ENCODE measurements around the gene PODXL2.
"Not testable (repeated sequence)": the region's sequence is repeated elsewhere in the genome, so short reads cannot be mapped to it uniquely, and the experiment has no call there.

The PODXL2 gene

GRCh38 chr3:127676921-127677351 lies 48.0 kb downstream of the PODXL2 start:
- DNase-seq = no peak

GRCh38 chr3:127677541-127678314 lies 48.7 kb downstream of the PODXL2 start:
- no peak for DNase-seq

- DNase-seq = no peak
Observed at GRCh38 chr3:127678315-127678599, 49.3 kb downstream of the PODXL2 start.

- DNase-seq = no peak
Observed at GRCh38 chr3:127678611-127679533, 49.9 kb downstream of the PODXL2 start.

GRCh38 chr3:127679534-127680145 lies 50.7 kb downstream of the PODXL2 start:
- DNase-seq = no peak

- DNase-seq = no peak
Observed at GRCh38 chr3:127680146-127680661, 51.2 kb downstream of the PODXL2 start.

GRCh38 chr3:127680798-127681221 lies 51.8 kb downstream of the PODXL2 start:
- DNase-seq = no peak

GRCh38 chr3:127682175-127682554 lies 53.2 kb downstream of the PODXL2 start:
- not testable (repeated sequence) for DNase-seq

GRCh38 chr3:127682561-127682960 lies 53.6 kb downstream of the PODXL2 start:
- no peak for DNase-seq

- no peak for DNase-seq
Observed at GRCh38 chr3:127684871-127685707, 56.1 kb downstream of the PODXL2 start.

- DNase-seq = no peak
Observed at GRCh38 chr3:127685708-127686511, 56.9 kb downstream of the PODXL2 start.

- no peak for DNase-seq
Observed at GRCh38 chr3:127686512-127686894, 57.5 kb downstream of the PODXL2 start.

GRCh38 chr3:127687228-127687737 lies 58.3 kb downstream of the PODXL2 start:
- no peak for DNase-seq

- DNase-seq = no peak
Observed at GRCh38 chr3:127688022-127688415, 59.0 kb downstream of the PODXL2 start.

- no peak for DNase-seq
Observed at GRCh38 chr3:127688416-127689265, 59.7 kb downstream of the PODXL2 start.

GRCh38 chr3:127689266-127689860 lies 60.4 kb downstream of the PODXL2 start:
- DNase-seq = no peak

GRCh38 chr3:127690106-127690505 lies 61.1 kb downstream of the PODXL2 start:
- no peak for DNase-seq

- no peak for DNase-seq
Observed at GRCh38 chr3:127690823-127691452, 62.0 kb downstream of the PODXL2 start.

- no peak for DNase-seq
Observed at GRCh38 chr3:127691489-127691888, 62.5 kb downstream of the PODXL2 start.
